ENCODE results near the gene UBE2C. TPM values are rescaled to one million over a fixed set of nuclear protein-coding genes. Genes with fewer than 3 reads are reported as not detected.

Gene UBE2C
- total RNA-seq, 2 donors from 2014 or later: 139 to 216 TPM

DNA sequence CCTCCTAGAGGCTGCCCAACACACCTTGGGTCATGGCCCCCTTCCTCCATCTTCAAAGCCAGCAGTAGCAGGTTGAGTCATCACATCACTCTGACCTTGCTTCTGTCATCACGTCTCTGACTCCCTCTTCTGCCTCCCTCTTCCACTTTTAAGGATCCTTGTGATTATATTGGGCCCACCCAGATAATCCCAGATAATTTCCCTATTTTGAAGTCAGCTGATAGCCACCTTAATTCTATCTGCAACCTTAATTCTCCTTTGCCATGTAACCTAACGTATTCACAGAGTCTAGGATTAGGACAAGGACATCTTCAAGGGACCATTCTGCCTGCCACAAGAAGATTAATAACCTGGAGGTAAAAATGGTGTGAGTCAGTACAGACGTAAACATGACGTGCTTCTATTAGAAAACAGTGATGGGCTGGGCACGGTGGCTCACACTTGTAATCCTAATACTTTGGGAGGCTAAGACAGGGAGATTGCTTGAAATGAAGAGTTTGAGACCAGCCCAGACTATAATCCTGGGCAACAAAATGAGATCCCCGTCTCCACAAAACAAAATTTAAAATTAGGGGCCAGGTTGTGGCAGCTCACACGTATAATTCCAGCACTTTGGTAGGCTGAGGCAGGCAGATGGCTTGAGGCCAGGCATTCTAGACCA is 48.2 kb downstream of the UBE2C start:
- H3K36me3 ChIP-seq (ENCODE audit: control insufficient read depth, insufficient read depth, low read length): peaks cover 3% of the 10 kb centered on the region
- no peaks in the 10 kb centered on the region for H3K27me3 Mint-ChIP-seq (ENCODE audit: insufficient read depth)
- no peak overlapping the region for H3K27ac Mint-ChIP-seq
- no peak overlapping the region for H3K27ac ChIP-seq (ENCODE audit: low read depth, low read length)
- no peaks in the 10 kb centered on the region for H3K4me1 ChIP-seq (ENCODE audit: control insufficient read depth, insufficient read depth, low read length)
- H3K4me1 Mint-ChIP-seq: peaks cover 25% of the 10 kb centered on the region
- H3K4me3 Mint-ChIP-seq: no peak overlapping the region
- H3K4me3 ChIP-seq (ENCODE audit: low read length): no peak overlapping the region
- no peaks in the 10 kb centered on the region for H3K9me3 Mint-ChIP-seq
- H3K36me3 Mint-ChIP-seq (ENCODE audit: low read depth): peaks cover 9% of the 10 kb centered on the region
- no peaks in the 10 kb centered on the region for H3K27me3 ChIP-seq (ENCODE audit: control insufficient read depth, insufficient read depth, low read length, poor library complexity, severe bottlenecking)
- WGBS, 2 experiments (ENCODE audit: insufficient coverage in 1 of 2, insufficient read length in 1 of 2): 92 to 98% methylated on average over 5 to 7 of the region's 7 CpGs
- DNase-seq: no peak
- no peaks in the 10 kb centered on the region for H3K9me3 ChIP-seq (ENCODE audit: control insufficient read depth, low read length)
- no peak for TF ChIP-seq CTCF (conservative IDR thresholded peaks at IDR 0.05)
- H3K9ac ChIP-seq (ENCODE audit: extremely low read depth, low read length, poor library complexity, severe bottlenecking): no peak overlapping the region

DNA sequence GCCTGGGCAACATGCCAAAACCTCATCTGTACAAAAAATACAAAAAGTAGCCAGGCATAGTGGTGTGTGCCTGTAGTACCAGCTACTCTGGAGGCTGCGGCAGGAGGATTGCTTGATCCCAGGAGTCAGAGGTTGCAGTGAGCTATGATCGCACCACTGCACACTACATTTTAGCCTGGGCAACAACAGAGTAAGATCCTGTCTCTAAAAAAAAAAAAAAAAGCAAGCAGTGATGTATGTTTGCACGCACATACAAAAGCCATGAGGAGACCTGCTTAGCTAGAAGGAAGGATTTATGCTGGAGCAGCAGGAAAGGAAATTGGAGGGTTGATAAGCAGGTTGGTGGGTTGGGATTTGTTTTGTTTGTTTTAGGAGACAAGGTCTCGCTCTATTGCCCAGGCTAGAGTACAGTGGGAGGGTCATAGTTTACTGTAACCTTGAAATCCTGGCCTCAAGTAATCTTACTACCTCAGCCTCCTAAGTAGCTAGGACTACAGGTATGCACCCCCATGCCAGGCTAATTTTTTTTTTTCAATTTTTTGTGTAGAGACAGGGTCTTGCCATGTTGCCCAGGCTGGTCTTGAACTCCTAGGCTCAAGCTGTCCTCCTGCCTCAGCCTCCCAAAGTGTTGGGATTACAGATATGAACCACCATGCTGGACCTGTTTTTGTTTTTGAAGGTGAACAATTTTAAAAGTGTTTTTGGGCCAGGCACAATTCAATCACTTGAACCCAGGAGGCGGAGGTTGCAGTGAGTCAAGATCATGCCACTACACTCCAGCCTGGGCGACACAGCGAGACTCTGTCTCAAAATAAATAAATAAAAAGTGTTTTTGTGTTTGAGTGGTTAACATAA is 49.0 kb downstream of the UBE2C start:
- no peaks in the 10 kb centered on the region for H3K9me3 ChIP-seq (ENCODE audit: control insufficient read depth, low read length)
- no peak overlapping the region for H3K27ac ChIP-seq (ENCODE audit: low read depth, low read length)
- H3K4me1 ChIP-seq (ENCODE audit: control insufficient read depth, insufficient read depth, low read length): no peaks in the 10 kb centered on the region
- Mint-ChIP-seq H3K9me3 (no peaks in the 10 kb centered on the region), H3K4me1 (peaks cover 20% of the 10 kb centered on the region), H3K27me3 (ENCODE audit: insufficient read depth) (no peaks in the 10 kb centered on the region), H3K36me3 (ENCODE audit: low read depth) (peaks cover 9% of the 10 kb centered on the region), H3K27ac (no peak overlapping the region), H3K4me3 (no peak overlapping the region)
- H3K27me3 ChIP-seq (ENCODE audit: control insufficient read depth, insufficient read depth, low read length, poor library complexity, severe bottlenecking): no peaks in the 10 kb centered on the region
- 82 to 100% methylated on average over 1 to 7 of the region's 7 CpGs for WGBS, 2 experiments (ENCODE audit: insufficient coverage in 1 of 2, insufficient read length in 1 of 2)
- TF ChIP-seq CTCF (conservative IDR thresholded peaks at IDR 0.05): no peak
- H3K36me3 ChIP-seq (ENCODE audit: control insufficient read depth, insufficient read depth, low read length): peaks cover 3% of the 10 kb centered on the region
- H3K9ac ChIP-seq (ENCODE audit: extremely low read depth, low read length, poor library complexity, severe bottlenecking): no peak overlapping the region
- no peak for DNase-seq
- no peak overlapping the region for H3K4me3 ChIP-seq (ENCODE audit: low read length)

GRCh38 chr20:45863543-45864470 is 51.4 kb downstream of the UBE2C start:
- Mint-ChIP-seq H3K4me1 (peaks cover 14% of the 10 kb centered on the region), H3K36me3 (ENCODE audit: low read depth) (peaks cover 9% of the 10 kb centered on the region), H3K9me3 (no peaks in the 10 kb centered on the region), H3K27ac (no peak overlapping the region), H3K4me3 (no peak overlapping the region), H3K27me3 (ENCODE audit: insufficient read depth) (no peaks in the 10 kb centered on the region)
- H3K4me3 ChIP-seq (ENCODE audit: low read length): no peak overlapping the region
- H3K27me3 ChIP-seq (ENCODE audit: control insufficient read depth, insufficient read depth, low read length, poor library complexity, severe bottlenecking): no peaks in the 10 kb centered on the region
- no peaks in the 10 kb centered on the region for H3K9me3 ChIP-seq (ENCODE audit: control insufficient read depth, low read length)
- peaks cover 3% of the 10 kb centered on the region for H3K36me3 ChIP-seq (ENCODE audit: control insufficient read depth, insufficient read depth, low read length)
- H3K4me1 ChIP-seq (ENCODE audit: control insufficient read depth, insufficient read depth, low read length): no peaks in the 10 kb centered on the region
- no peak overlapping the region for H3K27ac ChIP-seq (ENCODE audit: low read depth, low read length)
- no peak for DNase-seq
- no peak overlapping the region for H3K9ac ChIP-seq (ENCODE audit: extremely low read depth, low read length, poor library complexity, severe bottlenecking)
- 94% methylated on average over 6 to 7 of the region's 7 CpGs for WGBS, 2 experiments (ENCODE audit: insufficient coverage in 1 of 2, insufficient read length in 1 of 2)
- TF ChIP-seq CTCF (conservative IDR thresholded peaks at IDR 0.05): no peak

All from endodermal cell (in vitro differentiated cells).